Measurements from ENCODE around the gene COLQ.
A peak's percentile ranks its signal among the peaks of the same experiment; 100 is the strongest.
"Not testable (repeated sequence)": the region's sequence is repeated elsewhere in the genome, so short reads cannot be mapped to it uniquely, and the experiment has no call there.

Gene COLQ

DNA sequence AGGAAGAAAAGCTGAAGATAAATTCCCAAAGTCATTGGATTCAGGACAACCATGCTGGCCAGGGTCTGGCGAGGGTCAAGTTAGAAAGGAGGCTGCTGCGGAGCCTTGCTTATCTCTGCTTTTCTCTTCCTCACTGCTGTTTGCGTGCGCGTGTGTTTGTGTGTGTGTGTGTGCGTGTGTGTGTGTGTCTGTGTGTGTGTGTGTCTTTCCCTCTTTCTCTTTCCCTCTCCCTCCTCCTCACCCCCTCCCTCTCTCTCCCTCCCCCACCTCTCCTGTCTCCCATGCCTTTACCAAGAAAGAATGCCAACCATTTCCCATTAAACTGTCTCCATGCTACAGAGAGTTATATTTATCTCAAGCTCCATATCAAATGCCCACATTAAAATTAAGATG lies at the start of gene COLQ:
TSS of gene COLQ (minus strand) at position 134 of the 393 bp plus-strand sequence. CDS start at position 53, 81 bp downstream.
- DNase-seq: no peak

GRCh38 chr3:15563190-15563589 lies 41.7 kb upstream of the COLQ start:
- DNase-seq: no peak

DNA sequence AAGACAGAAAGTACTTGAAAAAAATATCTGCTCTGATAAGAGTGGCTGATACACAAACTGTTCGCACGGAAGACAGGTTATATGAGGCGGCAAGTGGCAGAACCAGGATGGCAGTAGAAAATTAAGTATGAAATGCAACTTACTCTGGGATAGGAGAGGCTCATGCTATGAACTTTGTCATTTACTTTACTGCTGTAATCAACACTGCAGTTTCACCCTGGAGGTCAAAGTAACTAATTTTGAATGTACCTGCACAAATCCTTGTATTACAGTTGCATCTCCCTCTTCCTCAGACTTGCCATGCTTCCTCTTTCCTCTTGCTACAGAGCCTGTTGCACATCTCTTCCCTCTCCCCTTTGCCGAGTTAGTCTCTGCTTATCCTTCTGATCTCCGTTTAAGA lies 41.1 kb upstream of the COLQ start:
- no peak for DNase-seq

DNA sequence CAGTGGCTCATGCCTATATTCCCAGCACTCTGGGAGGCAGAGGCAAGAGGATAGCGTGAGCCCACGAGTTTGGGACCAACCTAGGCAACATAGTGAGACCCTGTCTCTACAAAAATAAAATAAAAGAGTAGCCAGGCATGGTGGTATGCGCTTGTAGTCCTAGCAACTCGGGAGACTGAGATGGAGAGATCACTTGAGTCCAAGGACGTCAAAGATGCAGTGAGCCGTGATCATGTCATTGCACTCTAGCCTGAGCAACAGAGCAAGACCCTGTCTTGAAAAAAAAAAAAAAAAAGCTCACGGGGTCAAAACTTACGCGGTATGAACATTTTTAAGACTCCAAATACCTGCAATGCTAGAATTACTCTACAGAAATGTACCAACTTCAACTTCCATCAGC lies 37.1 kb upstream of the COLQ start:
- DNase-seq: no peak

DNA sequence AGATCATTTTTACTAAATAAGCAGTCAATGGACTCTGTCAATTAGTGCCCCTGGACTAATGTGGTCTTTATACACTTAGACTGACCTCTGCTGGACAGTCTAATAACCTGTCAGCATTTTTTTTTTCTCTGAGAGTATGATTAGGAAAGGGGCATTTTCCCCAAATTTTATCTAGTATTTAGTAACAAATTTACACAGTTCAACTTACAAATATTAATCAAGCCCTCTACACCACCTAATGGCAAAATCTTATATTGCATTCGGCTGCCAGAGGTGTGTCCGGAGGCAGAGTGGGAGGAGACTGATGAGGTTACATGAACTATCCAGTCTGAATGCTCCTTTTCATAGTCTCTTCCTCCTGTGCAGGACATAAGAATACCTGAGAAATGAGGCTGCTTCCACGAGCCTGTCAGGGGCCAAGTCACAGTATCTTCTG lies 36.0 kb upstream of the COLQ start:
- peak in 1 of 2 donors; percentile 38 for DNase-seq

- DNase-seq: peak in 1 of 2 donors; percentile 29
These were observed 35.0 kb upstream of the COLQ start for GRCh38 chr3:15556512-15556911.

GRCh38 chr3:15553749-15554148 lies 32.2 kb upstream of the COLQ start:
- DNase-seq: no peak

- no peak for DNase-seq
These were observed 30.4 kb upstream of the COLQ start for GRCh38 chr3:15551902-15552301.

DNA sequence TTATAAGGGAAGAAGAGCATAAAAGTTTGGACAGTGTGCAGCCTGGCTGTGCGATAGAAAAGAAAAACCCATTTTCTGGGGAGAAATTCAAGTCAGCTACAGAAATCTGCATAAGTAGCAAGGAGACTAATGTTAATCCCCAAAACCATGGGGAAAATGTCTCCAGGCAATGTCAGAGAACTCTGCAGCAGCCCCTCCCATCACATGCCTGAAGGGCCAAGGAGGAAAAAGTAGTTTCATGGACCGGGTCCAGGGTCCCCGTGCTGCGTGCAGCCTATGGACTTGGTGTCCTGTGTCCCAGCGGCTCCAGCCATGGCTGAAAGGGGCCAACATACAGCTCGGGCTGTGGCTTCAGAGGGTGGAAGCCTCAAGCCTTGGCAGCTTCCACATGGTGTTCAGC lies 28.3 kb upstream of the COLQ start:
- DNase-seq: no peak

DNA sequence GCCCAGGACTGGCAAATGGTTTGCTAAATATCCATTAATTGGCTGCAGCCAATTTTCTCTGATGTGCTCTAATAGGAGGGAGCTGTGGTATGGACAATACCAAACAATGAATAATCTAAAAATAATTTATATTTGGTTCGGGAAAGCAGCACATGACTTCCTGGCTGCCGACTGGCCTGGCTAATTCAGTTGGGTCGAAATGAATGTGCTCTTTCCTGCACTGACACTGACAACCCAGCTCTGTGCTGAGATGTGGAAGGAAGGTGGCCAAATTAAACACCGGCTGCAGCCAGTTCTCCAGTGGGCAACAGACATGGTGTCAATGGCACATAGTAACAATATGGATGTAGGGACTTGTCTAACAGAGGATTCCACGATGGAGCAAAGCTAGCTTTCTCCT lies 21.1 kb upstream of the COLQ start:
- no peak for DNase-seq

GRCh38 chr3:15541371-15541770 lies 19.9 kb upstream of the COLQ start:
- no peak for DNase-seq

- no peak for DNase-seq
These were observed 17.6 kb upstream of the COLQ start for GRCh38 chr3:15539066-15539465.

GRCh38 chr3:15538345-15538744 lies 16.8 kb upstream of the COLQ start:
- no peak for DNase-seq

DNA sequence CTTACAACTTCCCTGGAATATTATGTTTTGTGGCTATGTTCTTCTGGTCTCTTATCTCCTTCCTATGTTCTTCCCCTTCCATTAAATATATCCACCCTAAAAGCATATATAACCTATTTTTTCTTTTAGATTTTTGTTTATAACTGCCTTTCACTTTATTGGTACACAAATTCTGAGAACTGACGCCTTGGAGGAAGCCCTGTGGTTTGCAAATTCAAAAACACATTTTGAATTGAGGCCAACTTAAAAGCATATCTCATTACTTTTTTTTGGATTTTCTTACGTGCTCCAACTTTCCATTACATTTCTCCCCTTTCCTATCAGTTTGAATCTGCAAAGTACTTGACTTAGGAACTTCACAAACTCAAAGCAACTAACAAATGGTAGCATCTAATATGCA lies 15.3 kb upstream of the COLQ start:
- no peak for DNase-seq

DNA sequence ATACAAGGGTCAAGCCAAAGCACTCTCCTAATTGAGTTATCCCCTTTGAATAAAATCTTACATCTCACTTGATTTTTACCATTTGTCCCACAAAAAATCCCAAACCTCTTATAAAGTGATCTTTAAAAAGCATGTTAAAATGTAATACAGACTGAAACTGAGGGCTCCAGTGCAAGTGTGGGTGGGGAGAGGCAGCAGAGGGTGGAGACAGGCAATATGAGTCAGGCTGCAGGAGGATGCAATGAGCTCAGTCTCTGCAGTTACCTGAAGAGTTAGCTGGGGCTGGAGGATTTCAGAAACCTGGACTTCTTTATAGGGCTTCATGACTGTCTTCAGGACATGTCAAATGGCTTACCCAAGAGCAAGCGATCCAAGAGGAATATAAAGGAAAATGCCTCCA lies 14.2 kb upstream of the COLQ start:
- no peak for DNase-seq

- not testable (repeated sequence) for DNase-seq
These were observed 11.1 kb upstream of the COLQ start for GRCh38 chr3:15532614-15533013.

DNA sequence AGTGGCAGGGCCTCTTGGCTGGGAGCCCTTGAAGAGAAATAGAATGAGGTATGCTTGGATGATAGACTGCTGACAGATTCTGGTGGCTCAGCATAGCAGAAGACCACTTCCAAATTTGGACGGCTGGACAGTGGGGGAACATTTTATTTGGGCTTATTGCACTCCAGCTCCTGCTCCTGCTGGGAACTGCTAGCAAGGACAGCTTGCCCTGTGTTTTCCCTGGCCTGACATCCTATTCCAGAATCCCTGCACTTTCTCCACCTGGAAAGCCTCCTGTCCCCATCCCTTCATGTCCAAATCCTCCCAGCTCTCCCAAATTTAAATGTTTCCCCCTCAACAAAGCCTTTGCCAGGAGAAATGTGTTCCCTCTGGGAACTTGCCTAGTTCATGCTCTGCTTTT lies 9.8 kb upstream of the COLQ start:
- no peak for DNase-seq

- DNase-seq: no peak
These were observed 7.5 kb upstream of the COLQ start for GRCh38 chr3:15528854-15529537.

DNA sequence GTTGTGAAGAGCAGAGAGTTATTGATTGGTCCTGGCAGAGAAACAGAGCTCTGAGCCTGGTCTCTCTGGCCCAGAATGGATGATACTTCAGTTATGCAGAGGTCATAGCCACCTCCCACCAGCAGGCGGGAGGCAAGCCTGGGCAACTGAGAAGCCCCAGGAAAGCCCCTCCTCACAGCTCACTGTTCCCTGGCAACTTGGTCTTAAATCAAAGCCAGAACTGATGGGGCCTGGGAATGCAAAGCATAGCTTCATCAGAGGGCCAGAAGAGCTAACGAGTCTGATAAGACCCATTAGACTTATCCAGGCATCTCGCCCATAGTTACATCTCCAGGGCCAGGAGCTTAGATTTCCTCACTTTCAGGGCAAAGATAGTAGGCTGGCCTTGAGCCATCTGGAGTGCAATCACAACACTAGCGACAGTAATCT lies 5.5 kb upstream of the COLQ start:
- no peak for DNase-seq

DNA sequence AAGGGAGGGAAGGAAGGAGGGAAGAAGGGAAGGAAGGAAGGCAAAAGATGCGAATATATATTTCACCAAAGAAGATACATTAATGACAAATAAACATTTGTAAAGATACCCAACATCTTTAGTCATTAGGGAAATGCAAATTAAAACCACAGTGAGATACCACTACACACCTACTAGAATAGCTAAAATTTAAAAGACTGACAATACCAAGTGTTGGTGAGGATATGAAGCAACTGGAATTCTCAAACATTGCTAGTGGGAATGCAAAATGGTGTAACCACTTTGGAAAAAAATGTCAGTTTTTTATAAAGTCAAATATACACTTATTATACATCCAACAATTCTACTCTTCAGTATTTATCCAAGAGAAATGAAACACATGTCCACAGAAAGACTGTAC lies 4.3 kb upstream of the COLQ start:
- DNase-seq: no peak

GRCh38 chr3:15523660-15524417 lies 2.3 kb upstream of the COLQ start:
- DNase-seq: no peak

- no peak for DNase-seq
These were observed 510 bp upstream of the COLQ start for GRCh38 chr3:15522016-15522415.

DNA sequence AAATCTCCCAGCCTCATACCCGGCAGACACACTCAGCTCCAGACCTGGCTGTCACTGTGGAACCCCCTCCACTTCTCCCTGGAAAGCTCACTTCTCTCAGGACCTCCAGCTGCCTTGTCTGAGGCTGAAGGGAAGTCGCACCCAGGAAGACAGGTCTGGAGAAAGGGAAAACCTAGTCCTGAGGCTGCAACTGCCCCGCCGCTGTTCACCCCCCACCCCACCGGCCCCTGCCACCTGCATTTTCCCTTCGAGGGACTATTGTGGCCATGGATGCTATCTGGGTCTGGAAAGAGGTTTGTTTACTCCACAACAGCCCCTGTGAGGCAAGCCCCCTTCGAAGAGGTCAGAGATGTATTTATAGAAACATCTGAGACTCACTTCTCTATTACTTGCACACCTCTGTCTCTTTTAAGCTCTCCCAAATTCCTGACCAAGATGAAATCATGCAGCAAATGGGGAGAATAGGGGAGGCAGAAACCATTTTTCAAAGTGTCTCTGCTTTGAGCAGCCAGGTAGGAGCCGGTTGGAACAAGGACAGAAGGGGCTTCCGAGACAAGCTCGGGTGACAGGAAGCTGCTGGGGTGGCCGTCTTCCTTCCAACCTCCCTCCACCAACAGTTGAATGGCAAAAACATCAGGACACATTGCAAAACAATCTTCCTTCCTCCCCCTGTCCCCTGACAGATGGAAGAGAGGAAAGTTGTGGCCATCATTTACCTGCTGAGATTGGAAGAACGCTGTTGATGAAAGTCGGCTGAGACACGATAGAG lies 518 bp downstream of the COLQ start:
- DNase-seq: no peak

DNA sequence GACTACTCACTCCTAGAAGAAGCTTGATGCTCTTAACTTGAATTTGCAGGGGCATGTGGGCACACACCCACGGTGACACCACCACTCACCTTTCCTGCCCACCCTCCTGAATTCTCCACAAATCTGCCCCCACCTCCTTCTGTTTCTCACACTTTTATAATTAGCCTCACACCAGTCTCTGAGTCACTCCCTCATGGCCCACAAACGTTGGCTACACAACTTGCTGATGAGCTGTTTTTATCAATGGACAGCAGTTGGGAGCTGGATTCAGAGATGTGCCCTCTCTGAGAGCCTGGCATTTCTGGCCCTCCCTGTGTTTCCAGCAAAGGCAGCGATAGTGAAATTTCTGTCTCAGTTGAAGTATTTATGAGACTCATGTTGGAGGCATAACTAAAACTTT lies 1.3 kb downstream of the COLQ start:
- DNase-seq: no peak
